Ovary (tissue), 3 donors: ENCODE data around the gene JARID2.

Source experiments
- POLR2A ChIP-seq: fragments of 450-650 bp; IDR thresholded peaks from one replicate; pipeline ENCODE4 v1.6.1; 2017; ENCODE audit warnings: antibody characterized with exemption, mild to moderate bottlenecking, moderate library complexity
- TF ChIP-seq, protein P1 (sequence below), 3 donors: fragments of 450-650 bp in 2 of 3; fragments of 200-600 bp in 1 of 3; IDR thresholded peaks; one replicate each; pipeline versions ENCODE4 v1.5.1 to v1.8.0; 2016 to 2022; ENCODE audit warnings: antibody characterized with exemption in 3 of 3, mild to moderate bottlenecking in 1 of 3
- donor health status: DM: no; HTN: no; CAD: no.

GRCh38 chr6:15449011-15449410, 203.1 kb downstream of the JARID2 start:
- TF ChIP-seq, protein P1, sequence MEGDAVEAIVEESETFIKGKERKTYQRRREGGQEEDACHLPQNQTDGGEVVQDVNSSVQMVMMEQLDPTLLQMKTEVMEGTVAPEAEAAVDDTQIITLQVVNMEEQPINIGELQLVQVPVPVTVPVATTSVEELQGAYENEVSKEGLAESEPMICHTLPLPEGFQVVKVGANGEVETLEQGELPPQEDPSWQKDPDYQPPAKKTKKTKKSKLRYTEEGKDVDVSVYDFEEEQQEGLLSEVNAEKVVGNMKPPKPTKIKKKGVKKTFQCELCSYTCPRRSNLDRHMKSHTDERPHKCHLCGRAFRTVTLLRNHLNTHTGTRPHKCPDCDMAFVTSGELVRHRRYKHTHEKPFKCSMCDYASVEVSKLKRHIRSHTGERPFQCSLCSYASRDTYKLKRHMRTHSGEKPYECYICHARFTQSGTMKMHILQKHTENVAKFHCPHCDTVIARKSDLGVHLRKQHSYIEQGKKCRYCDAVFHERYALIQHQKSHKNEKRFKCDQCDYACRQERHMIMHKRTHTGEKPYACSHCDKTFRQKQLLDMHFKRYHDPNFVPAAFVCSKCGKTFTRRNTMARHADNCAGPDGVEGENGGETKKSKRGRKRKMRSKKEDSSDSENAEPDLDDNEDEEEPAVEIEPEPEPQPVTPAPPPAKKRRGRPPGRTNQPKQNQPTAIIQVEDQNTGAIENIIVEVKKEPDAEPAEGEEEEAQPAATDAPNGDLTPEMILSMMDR (IDR thresholded peaks at IDR 0.05): no peak
- no peak for TF ChIP-seq POLR2A
